GM12891 (cell line): ENCODE measurements around the gene DENND4B.

Experiments used
- PAX5 ChIP-seq: IDR thresholded peaks from 2 replicates; pipeline ENCODE4 v1.6.1; 2011; ENCODE audit warnings: low read length, moderate library complexity, mild to moderate bottlenecking; ENCODE audit not compliant: insufficient read depth, severe bottlenecking
- POLR2A ChIP-seq: IDR thresholded peaks from 2 replicates; pipeline ENCODE4 v1.6.1; 2011; ENCODE audit warnings: low read depth, low read length, control low read depth
- POLR2AphosphoS5 ChIP-seq: IDR thresholded peaks from 2 replicates; pipeline ENCODE4 v1.6.1; 2011; ENCODE audit warnings: low read depth, low read length, control low read depth
- POU2F2 ChIP-seq: IDR thresholded peaks from 2 replicates; pipeline ENCODE4 v1.6.1; 2011; ENCODE audit warnings: low read depth, mild to moderate bottlenecking, control low read depth, low read length, moderate library complexity
- SPI1 ChIP-seq: IDR thresholded peaks from 2 replicates; pipeline ENCODE4 v1.6.1; 2011; ENCODE audit warnings: low read depth, low read length, control low read depth
- TAF1 ChIP-seq: IDR thresholded peaks from 2 replicates; pipeline ENCODE4 v1.6.1; 2011; ENCODE audit warnings: low read depth, low read length, control low read depth

GRCh38 chr1:153941826-153942725, 4.4 kb downstream of the DENND4B start:
- TF ChIP-seq POLR2A, result no peak
- no peak; the same call in 1 of the 2 replicates for TF ChIP-seq POLR2AphosphoS5
- no peak for TF ChIP-seq TAF1
- no peak for TF ChIP-seq SPI1
- TF ChIP-seq POU2F2, result no peak
- no peak for TF ChIP-seq PAX5
